ENCODE data around the gene SPSB2. TPM values are rescaled to one million over a fixed set of nuclear protein-coding genes. Genes with fewer than 3 reads are reported as not detected.

The SPSB2 gene
- total RNA-seq, 4 donors from 2014 or later = 4.1 to 6.4 (median 5.7) TPM

- no peak for TF ChIP-seq CTCF (IDR thresholded peaks at IDR 0.05; ENCODE audit: low read depth)
Measured at GRCh38 chr12:6891646-6892001, 18.5 kb upstream of the SPSB2 start.

- no peak for TF ChIP-seq CTCF (IDR thresholded peaks at IDR 0.05; ENCODE audit: low read depth)
Measured at GRCh38 chr12:6890789-6891645, 17.9 kb upstream of the SPSB2 start.

- TF ChIP-seq CTCF (IDR thresholded peaks at IDR 0.05; ENCODE audit: low read depth) = no peak
Measured at GRCh38 chr12:6888360-6888759, 15.3 kb upstream of the SPSB2 start.

GRCh38 chr12:6887460-6887859 is 14.4 kb upstream of the SPSB2 start:
- TF ChIP-seq CTCF (IDR thresholded peaks at IDR 0.05; ENCODE audit: low read depth) = no peak

GRCh38 chr12:6884539-6884938 is 11.4 kb upstream of the SPSB2 start:
- TF ChIP-seq CTCF (IDR thresholded peaks at IDR 0.05; ENCODE audit: low read depth) = no peak

GRCh38 chr12:6883683-6884082 is 10.6 kb upstream of the SPSB2 start:
- no peak for TF ChIP-seq CTCF (IDR thresholded peaks at IDR 0.05; ENCODE audit: low read depth)

- no peak for TF ChIP-seq CTCF (IDR thresholded peaks at IDR 0.05; ENCODE audit: low read depth)
Measured at GRCh38 chr12:6883252-6883651, 10.1 kb upstream of the SPSB2 start.
